Tibial nerve (tissue), 4 donors: ENCODE measurements around the gene ABHD12B. TPM values are rescaled to one million over a fixed set of nuclear protein-coding genes. Genes with fewer than 3 reads are reported as not detected.

Source experiments
- DNase-seq, 2 donors: peaks; one replicate each; pipeline ENCODE4 v3.0.0-alpha.2; 2019; ENCODE audit warnings: low spot score in 2 of 2
- H3K27ac ChIP-seq, 4 donors: fragments of 200-600 bp; sonication (generic) in 3 of 4; one replicate each; pipeline ENCODE4 v1.5.1; 2017 to 2019; ENCODE audit warnings: mild to moderate bottlenecking in 1 of 4
- H3K27me3 ChIP-seq, 2 donors: fragments of 200-600 bp; sonication (generic) in 1 of 2; one replicate each; pipeline versions ENCODE4 v1.5.1 to v1.6.0; 2017 to 2019
- H3K36me3 ChIP-seq, 3 donors: fragments of 200-600 bp; sonication (generic); one replicate each; pipeline ENCODE4 v1.5.1; 2018 to 2019
- H3K4me1 ChIP-seq, 4 donors: fragments of 200-600 bp; sonication (generic) in 3 of 4; one replicate each; pipeline ENCODE4 v1.5.1; 2017 to 2019
- H3K4me3 ChIP-seq, 4 donors: fragments of 200-600 bp; sonication (generic) in 3 of 4; one replicate each; pipeline ENCODE4 v1.5.1; 2017 to 2019; ENCODE audit warnings: mild to moderate bottlenecking in 1 of 4, moderate library complexity in 1 of 4
- H3K9me3 ChIP-seq, 4 donors: fragments of 200-600 bp; sonication (generic) in 3 of 4; one replicate each; pipeline ENCODE4 v1.5.1; 2017 to 2019
- EP300 ChIP-seq, 2 donors: sonication (generic); formaldehyde crosslinking; IDR thresholded peaks; one replicate each; pipeline ENCODE4 v1.6.1; 2017; ENCODE audit warnings: antibody characterized with exemption in 2 of 2, mild to moderate bottlenecking in 1 of 2
- POLR2A ChIP-seq, 2 donors: fragments of 450-650 bp; IDR thresholded peaks; one replicate each; pipeline ENCODE4 v1.6.1; 2017; ENCODE audit warnings: antibody characterized with exemption in 2 of 2, mild to moderate bottlenecking in 2 of 2, moderate library complexity in 2 of 2
- WGBS, 2 donors: methylation state at CpG; one replicate each; pipeline ENCODE4 v1.1.5; 2018; 5-methylcytosine and 5-hydroxymethylcytosine counted together
- total RNA-seq, 4 donors: library from RNA; depleted of rRNA; stranded (reverse); fragments of >200 nt; gene quantifications; one replicate each; pipeline ENCODE4 v1.1.0, GENCODE V29; 2016
- TF ChIP-seq, protein P1 (sequence below), 5 experiments: fragments of 200-600 bp in 3 of 5; fragments of 450-650 bp in 2 of 5; sonication (generic) in 3 of 5; IDR thresholded peaks; one replicate each; pipeline ENCODE4 v1.5.1; 2016 to 2019; ENCODE audit warnings: antibody characterized with exemption in 5 of 5, mild to moderate bottlenecking in 3 of 5, moderate library complexity in 2 of 5

ABHD12B gene
- total RNA-seq, 4 donors from 2014 or later, result not detected

DNA sequence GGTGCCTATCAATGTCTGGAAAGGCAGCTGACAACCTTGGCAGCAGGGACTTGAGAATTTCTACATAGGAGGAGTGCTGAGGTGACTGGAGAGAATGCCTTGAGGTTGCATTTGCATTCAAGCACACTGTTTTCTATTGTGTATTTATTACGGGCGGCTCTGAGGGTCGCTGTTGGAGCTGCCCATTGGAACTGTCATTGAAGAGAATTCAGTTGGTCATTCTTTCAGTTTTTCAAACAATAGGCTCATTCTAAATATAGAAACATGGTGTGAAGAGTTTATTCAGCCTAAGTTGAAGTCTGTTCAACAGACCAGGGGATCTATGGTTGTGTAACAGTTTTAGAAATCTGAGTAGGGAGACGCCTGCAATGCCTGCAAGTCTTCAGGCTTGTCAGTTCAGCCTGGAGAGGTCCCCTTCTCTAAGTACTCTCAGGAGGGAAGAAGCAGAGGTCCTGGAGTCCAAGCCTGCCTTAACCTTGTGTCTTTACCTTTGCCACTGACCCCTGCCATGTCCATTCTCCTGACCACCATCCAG is 9.8 kb upstream of the ABHD12B start:
- DNase-seq, result no peak
- no peak for TF ChIP-seq POLR2A (IDR thresholded peaks at IDR 0.05)
- TF ChIP-seq, protein P1, sequence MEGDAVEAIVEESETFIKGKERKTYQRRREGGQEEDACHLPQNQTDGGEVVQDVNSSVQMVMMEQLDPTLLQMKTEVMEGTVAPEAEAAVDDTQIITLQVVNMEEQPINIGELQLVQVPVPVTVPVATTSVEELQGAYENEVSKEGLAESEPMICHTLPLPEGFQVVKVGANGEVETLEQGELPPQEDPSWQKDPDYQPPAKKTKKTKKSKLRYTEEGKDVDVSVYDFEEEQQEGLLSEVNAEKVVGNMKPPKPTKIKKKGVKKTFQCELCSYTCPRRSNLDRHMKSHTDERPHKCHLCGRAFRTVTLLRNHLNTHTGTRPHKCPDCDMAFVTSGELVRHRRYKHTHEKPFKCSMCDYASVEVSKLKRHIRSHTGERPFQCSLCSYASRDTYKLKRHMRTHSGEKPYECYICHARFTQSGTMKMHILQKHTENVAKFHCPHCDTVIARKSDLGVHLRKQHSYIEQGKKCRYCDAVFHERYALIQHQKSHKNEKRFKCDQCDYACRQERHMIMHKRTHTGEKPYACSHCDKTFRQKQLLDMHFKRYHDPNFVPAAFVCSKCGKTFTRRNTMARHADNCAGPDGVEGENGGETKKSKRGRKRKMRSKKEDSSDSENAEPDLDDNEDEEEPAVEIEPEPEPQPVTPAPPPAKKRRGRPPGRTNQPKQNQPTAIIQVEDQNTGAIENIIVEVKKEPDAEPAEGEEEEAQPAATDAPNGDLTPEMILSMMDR (IDR thresholded peaks at IDR 0.05), result no peak
- no peak for TF ChIP-seq EP300 (IDR thresholded peaks at IDR 0.05)
- WGBS, 2 donors, result 49 to 63% methylated on average over 4 of the region's 4 CpGs
- H3K4me1 ChIP-seq, result peaks cover 0 to 8% (median 6%) of the 10 kb centered on the region in 4 donors
- H3K27ac ChIP-seq, result no peak overlapping the region
- H3K9me3 ChIP-seq, result no peaks in the 10 kb centered on the region
- no peaks in the 10 kb centered on the region for H3K27me3 ChIP-seq
- H3K36me3 ChIP-seq, result no peaks in the 10 kb centered on the region
- H3K4me3 ChIP-seq, result no peak overlapping the region

GRCh38 chr14:50864237-50864636 is 7.6 kb upstream of the ABHD12B start:
- Histone ChIP-seq H3K27ac (no peak overlapping the region), H3K4me1 (peaks cover 0 to 5% (median 5%) of the 10 kb centered on the region in 4 donors), H3K4me3 (no peak overlapping the region), H3K36me3 (no peaks in the 10 kb centered on the region), H3K9me3 (no peaks in the 10 kb centered on the region), H3K27me3 (no peaks in the 10 kb centered on the region)
- DNase-seq, result no peak
- TF ChIP-seq POLR2A (IDR thresholded peaks at IDR 0.05) (no peak), EP300 (IDR thresholded peaks at IDR 0.05) (no peak)
- TF ChIP-seq, protein P1 (IDR thresholded peaks at IDR 0.05), result no peak

DNA sequence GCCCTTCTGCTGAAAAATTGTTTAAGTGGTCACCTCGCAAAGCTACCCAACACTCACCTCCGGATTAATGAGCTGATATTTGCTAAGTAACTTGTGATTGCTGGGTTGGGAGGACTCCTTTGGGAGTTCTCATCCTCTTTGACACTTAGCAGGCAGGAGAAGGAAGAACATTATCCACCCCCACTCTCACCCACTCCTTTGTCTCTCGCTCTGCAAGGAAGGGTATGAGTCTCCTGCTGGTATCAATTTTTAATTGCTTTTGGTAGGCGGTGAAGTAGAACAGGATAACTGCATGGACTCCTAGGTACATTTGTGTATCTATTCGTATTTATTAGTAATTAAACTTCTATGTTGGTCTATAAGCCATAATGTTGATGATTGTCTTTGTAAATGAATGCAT is 6.9 kb upstream of the ABHD12B start:
- no peaks in the 10 kb centered on the region for H3K36me3 ChIP-seq
- DNase-seq, result no peak
- no peak overlapping the region for H3K4me3 ChIP-seq
- H3K4me1 ChIP-seq, result no peaks in the 10 kb centered on the region
- 88 to 93% methylated on average over 5 of the region's 5 CpGs for WGBS, 2 donors
- H3K9me3 ChIP-seq, result no peaks in the 10 kb centered on the region
- TF ChIP-seq POLR2A (IDR thresholded peaks at IDR 0.05) (no peak), EP300 (IDR thresholded peaks at IDR 0.05) (no peak)
- TF ChIP-seq, protein P1 (IDR thresholded peaks at IDR 0.05), result no peak
- peaks cover 0 to 2% of the 10 kb centered on the region in 2 donors for H3K27me3 ChIP-seq
- no peak overlapping the region for H3K27ac ChIP-seq

DNA sequence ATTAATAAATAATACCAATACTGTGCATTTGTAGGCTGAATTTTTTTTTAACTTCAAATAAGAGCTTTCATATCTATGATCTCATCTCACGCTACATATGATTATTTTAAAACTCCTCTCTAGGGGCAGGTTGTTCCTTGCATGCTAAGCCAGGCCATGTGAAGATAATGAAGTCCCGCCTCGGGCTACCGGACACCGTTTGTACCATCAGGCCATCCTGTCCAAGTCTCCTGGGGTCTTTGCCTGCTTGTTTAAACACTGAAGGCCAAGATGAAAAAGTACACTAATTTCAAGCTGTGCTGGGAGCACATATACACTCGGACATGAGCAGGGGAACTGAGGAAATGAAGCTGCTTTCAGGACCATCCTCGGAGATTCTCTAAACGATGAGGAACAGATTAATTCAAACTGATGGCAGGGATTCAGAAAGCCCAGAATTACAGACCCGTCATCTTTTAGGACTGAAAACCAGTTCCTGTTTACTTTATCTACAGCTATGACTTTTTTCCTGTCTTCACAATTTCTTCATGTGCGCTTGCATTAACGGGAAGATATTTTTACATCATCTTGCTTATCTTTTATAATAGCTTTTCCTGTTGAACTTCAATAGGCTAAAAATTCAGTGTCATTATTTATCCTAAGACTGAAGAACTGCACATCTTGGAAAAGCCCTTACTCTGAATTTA is 6.3 kb upstream of the ABHD12B start:
- Histone ChIP-seq H3K36me3 (no peaks in the 10 kb centered on the region), H3K4me3 (no peak overlapping the region), H3K4me1 (no peaks in the 10 kb centered on the region), H3K27me3 (peaks cover 0 to 8% of the 10 kb centered on the region in 2 donors), H3K27ac (no peak overlapping the region), H3K9me3 (no peaks in the 10 kb centered on the region)
- WGBS, 2 donors, result 59 to 72% methylated on average over 11 of the region's 11 CpGs
- DNase-seq, result no peak
- TF ChIP-seq, protein P1 (IDR thresholded peaks at IDR 0.05), result no peak
- TF ChIP-seq POLR2A (IDR thresholded peaks at IDR 0.05) (no peak), EP300 (IDR thresholded peaks at IDR 0.05) (no peak)

- Histone ChIP-seq H3K4me3 (no peak overlapping the region), H3K36me3 (no peaks in the 10 kb centered on the region), H3K27ac (no peak overlapping the region), H3K4me1 (peaks cover 0 to 7% (median 0%) of the 10 kb centered on the region in 4 donors), H3K27me3 (peaks cover 2 to 24% of the 10 kb centered on the region in 2 donors), H3K9me3 (no peaks in the 10 kb centered on the region)
- DNase-seq, result no peak
- WGBS, 2 donors, result 89 to 90% methylated on average over 5 of the region's 5 CpGs
- TF ChIP-seq, protein P1 (IDR thresholded peaks at IDR 0.05), result no peak
- no peak for TF ChIP-seq EP300 (IDR thresholded peaks at IDR 0.05)
- no peak for TF ChIP-seq POLR2A (IDR thresholded peaks at IDR 0.05)
Observed at GRCh38 chr14:50871228-50871627, 625 bp upstream of the ABHD12B start.
